Measurements from ENCODE around the gene PREB.

Gene PREB

GRCh38 chr2:27094353-27094984 is 40.0 kb downstream of the PREB start:
- DNase-seq, result no peak

DNA sequence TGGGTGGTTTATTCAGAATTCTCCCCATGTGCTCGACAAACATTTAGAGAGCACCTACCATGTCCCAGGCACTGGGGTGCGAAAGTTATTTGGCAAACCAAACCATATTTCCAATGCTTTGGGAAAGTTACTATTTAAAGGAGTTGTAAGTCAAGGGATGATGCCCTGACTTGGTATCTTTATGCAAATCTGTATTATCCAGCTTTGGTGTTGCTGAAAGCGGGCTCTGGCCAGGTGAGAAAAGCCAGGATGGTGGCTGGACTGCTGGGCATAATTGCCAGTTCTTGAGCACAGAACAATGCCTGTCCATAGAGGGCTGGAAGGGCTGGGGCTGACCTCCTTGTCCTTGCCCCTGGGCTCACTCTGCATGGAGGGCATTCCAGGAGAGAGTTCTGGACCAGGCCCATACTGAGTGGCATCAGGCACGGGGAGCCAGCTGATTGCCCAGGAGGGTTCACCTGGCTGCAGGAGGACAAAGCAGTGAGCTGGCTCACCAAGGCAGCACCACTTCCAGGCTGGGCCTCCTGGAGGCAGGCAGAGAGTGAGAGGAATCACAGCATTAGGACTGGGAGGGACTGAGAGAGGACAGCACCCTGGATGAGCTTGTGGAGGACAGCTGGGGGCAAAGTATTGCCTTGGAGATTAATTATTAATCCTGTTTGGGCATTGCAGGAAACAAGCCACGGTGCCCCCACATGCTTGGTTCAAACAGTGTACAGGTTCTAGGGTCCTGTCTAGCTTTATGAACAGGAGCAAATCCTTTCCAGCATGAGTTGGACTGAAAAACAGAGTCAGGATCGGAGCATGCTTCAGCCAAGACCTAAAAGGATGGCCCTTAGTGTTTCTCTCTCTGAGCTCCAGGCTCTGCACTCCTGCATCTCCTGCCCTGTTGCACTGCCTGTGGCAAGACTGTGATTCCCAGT is 40.7 kb downstream of the PREB start:
- DNase-seq, result no peak

DNA sequence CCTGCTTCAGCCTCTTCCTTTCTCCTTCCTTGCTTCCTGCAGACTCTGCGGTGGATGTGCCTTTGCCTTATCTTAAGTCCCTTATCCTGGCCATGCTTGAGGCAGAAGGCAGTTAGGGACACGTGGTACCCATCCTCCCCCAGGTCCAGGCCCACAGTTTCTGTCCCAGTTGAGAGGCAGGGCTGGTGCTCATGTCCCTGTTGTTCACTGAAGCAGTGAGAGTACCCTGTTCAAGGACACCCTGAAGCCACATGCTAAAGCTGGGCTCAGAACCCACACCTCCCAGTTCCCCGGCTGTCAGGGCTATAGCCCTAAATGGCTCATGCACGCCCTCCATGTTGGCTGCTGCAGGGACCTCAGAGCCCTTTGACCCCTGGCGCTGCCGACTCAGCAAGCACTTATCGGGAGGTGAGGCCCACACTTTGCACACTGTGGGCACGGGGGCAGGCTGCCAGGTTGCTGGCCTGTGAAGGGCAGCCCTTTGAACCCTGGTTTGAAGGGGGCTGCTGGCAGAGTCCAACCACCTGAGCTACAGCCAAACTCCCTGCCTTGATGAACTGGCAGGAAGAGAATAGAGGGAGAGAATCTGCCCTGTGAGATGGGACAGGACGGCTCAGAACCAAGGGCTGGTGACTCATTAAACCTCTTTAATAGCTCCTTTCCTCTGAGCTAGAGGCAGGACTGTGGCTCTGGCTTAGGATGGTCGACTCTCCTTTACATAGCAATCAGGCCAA is 41.6 kb downstream of the PREB start:
- no peak for DNase-seq

GRCh38 chr2:27091746-27092695 is 42.4 kb downstream of the PREB start:
- no peak for DNase-seq

- DNase-seq, result no peak
These were observed 45.1 kb downstream of the PREB start for GRCh38 chr2:27089111-27089954.

DNA sequence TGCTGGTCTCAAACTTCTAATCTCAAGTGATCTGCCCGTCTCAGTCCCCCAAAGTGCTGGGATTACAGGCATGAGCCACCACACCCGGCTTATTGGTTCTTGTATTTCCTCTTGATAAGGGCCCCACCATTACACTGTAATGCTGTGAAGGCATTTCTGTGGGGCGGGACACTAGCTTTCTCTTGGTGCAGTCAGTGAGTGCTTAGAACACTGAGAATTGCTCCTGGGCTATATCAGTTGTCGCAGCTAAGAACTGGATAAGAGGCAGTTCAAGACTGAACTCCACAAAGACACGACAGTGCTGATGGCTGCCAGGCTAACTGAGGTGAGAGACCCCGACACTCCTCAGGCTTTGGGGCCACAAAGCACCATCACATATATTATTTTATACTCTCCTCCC is 45.8 kb downstream of the PREB start:
- no peak for DNase-seq

GRCh38 chr2:27087823-27088410 is 46.5 kb downstream of the PREB start:
- no peak for DNase-seq

- peak; percentile 79 for DNase-seq
These were observed 47.5 kb downstream of the PREB start, which contains the start of gene KHK for GRCh38 chr2:27086724-27087593. Gene KHK, plus strand, starts transcription at chr2:27086772. Its CDS starts 488 bp downstream, at chr2:27087260.

- peak; percentile 96 for DNase-seq
These were observed 48.2 kb downstream of the PREB start for GRCh38 chr2:27086090-27086723.

DNA sequence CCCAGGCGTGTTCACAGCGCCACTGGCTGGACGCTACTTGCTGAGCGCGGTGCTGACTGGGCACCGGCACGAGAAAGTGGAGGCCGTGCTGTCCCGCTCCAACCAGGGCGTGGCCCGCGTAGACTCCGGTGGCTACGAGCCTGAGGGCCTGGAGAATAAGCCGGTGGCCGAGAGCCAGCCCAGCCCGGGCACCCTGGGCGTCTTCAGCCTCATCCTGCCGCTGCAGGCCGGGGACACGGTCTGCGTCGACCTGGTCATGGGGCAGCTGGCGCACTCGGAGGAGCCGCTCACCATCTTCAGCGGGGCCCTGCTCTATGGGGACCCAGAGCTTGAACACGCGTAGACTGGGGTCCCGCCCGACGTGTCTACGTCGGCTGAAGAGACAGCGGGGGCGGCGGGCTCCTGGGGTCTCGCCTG is 48.8 kb downstream of the PREB start:
- DNase-seq, result peak; percentile 49

DNA sequence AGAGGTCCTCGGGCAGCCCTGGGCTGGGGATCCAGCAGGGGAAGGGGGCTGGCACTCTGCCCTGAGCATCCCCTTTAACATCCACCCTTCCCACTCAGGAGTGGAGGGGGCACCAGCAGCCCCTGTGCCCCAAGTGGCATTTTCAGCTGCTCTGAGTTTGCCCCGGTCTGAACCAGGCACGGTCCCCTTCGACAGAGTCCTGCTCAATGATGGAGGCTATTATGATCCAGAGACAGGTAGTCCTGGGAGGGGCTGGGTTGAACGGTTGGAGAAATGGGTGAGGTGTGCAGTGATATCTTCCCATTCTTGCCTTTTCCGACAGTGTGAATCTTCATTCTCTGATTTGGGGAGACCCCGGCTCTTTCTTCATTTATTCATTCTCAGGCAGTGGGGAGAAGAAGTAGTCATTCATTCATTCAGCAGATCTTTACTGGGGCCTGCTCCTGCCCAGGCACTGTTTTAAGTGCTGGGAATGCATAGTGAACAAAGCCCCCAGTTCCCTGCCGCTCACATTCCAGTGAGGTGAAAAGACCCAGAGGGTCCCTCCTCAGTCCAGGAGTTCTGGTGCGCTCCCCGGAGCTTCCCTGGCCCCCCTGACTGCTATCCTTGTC is 49.3 kb downstream of the PREB start:
- DNase-seq, result no peak

DNA sequence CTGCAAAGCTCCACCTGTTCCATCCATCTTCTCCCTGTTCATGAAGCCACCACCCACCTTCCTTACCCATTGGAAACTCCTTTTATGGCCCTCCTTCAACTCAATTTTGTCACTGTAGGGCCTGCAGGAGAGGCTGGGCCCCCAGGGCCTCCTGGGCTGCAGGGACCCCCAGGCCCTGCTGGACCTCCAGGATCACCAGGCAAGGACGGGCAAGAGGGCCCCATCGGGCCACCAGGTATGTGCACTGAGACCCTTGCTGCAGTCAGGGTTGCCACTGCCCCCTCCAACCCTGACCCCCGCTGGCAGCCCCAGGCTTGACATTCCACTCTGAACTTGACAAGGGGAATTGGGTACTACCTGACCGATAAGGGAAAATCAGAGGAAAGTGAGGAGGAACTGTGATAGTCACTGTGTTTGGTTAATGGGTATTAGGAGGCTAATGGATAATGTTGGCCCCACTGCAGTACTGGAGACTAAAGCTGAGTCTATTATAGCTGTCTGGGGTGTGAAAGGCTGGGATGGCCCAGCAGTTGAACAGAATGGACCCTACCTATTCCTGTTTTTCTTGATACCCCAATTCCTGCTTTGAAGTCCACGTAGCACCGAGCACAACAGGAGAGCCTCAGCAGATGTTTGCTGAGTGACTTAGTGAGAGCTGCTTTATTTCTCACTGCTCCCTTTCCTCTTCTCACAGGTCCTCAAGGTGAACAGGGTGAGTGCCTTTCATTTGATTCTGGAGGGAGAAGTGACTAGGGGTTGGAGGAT is 50.0 kb downstream of the PREB start:
- DNase-seq, result no peak

- DNase-seq, result peak; percentile 24
These were observed 50.8 kb downstream of the PREB start for GRCh38 chr2:27083410-27084296.

- no peak for DNase-seq
These were observed 51.5 kb downstream of the PREB start for GRCh38 chr2:27082773-27083409.

DNA sequence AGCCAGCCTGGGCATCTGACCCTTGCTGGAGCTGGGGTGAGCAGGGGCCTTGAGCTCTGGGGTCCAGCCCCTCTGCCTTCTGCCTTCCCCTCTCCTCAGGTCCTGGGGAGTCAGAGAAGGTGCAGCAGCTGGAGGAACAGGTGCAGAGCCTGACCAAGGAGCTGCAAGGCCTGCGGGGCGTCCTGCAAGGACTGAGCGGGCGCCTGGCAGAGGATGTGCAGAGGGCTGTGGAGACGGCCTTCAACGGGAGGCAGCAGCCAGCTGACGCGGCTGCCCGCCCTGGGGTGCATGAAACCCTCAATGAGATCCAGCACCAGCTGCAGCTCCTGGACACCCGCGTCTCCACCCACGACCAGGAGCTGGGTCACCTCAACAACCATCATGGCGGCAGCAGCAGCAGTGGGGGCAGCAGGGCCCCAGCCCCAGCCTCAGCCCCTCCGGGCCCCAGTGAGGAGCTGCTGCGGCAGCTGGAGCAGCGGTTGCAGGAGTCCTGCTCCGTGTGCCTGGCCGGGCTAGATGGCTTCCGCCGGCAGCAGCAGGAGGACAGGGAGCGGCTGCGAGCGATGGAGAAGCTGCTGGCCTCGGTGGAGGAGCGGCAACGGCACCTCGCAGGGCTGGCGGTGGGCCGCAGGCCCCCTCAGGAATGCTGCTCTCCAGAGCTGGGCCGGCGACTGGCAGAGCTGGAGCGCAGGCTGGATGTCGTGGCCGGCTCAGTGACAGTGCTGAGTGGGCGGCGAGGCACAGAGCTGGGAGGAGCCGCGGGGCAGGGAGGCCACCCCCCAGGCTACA is 52.3 kb downstream of the PREB start:
- no peak for DNase-seq

All from NCI-H2171 treated with DMSO at 0.1 percent for 48 hours (cell line).